Activated T-cell treated with anti-CD3 and anti-CD28 coated beads for 1 hour (primary cell): ENCODE measurements around the gene SP140.
"Not testable (repeated sequence)": the region's sequence is repeated elsewhere in the genome, so short reads cannot be mapped to it uniquely, and the experiment has no call there.

Source experiments
- DNase-seq: peaks from one replicate; pipeline ENCODE4 v3.0.0-alpha.2; 2020; ENCODE audit warnings: low read depth

SP140 gene

GRCh38 chr2:230226051-230226551 lies 565 bp downstream of the SP140 start:
- no peak for DNase-seq

GRCh38 chr2:230227216-230227615 lies 1.7 kb downstream of the SP140 start:
- no peak for DNase-seq

- no peak for DNase-seq
Observed at GRCh38 chr2:230230087-230230486, 4.6 kb downstream of the SP140 start.

GRCh38 chr2:230230496-230231200 lies 5.1 kb downstream of the SP140 start:
- no peak for DNase-seq

GRCh38 chr2:230231251-230231650 lies 5.7 kb downstream of the SP140 start:
- no peak for DNase-seq

- DNase-seq = no peak
Observed at GRCh38 chr2:230234122-230234722, 8.7 kb downstream of the SP140 start.

GRCh38 chr2:230234845-230235244 lies 9.3 kb downstream of the SP140 start:
- DNase-seq = no peak

GRCh38 chr2:230244211-230244610 lies 18.7 kb downstream of the SP140 start:
- DNase-seq = no peak

- DNase-seq = no peak
Observed at GRCh38 chr2:230246206-230246605, 20.7 kb downstream of the SP140 start.

- DNase-seq = no peak
Observed at GRCh38 chr2:230250231-230250630, 24.7 kb downstream of the SP140 start.

GRCh38 chr2:230254152-230254881 lies 28.8 kb downstream of the SP140 start:
- no peak for DNase-seq

GRCh38 chr2:230256733-230257332 lies 31.3 kb downstream of the SP140 start:
- no peak for DNase-seq

GRCh38 chr2:230258483-230258882 lies 32.9 kb downstream of the SP140 start:
- DNase-seq = no peak

- no peak for DNase-seq
Observed at GRCh38 chr2:230262246-230262645, 36.7 kb downstream of the SP140 start.

GRCh38 chr2:230264945-230265344 lies 39.4 kb downstream of the SP140 start:
- DNase-seq = not testable (repeated sequence)

- no peak for DNase-seq
Observed at GRCh38 chr2:230266638-230267037, 41.1 kb downstream of the SP140 start.

- no peak for DNase-seq
Observed at GRCh38 chr2:230267059-230267458, 41.5 kb downstream of the SP140 start.

- DNase-seq = no peak
Observed at GRCh38 chr2:230267556-230267955, 42.0 kb downstream of the SP140 start.

GRCh38 chr2:230268606-230269243 lies 43.2 kb downstream of the SP140 start:
- DNase-seq = no peak

GRCh38 chr2:230269715-230270114 lies 44.2 kb downstream of the SP140 start:
- DNase-seq = no peak

GRCh38 chr2:230282936-230283335 lies 57.4 kb downstream of the SP140 start:
- DNase-seq = no peak

- DNase-seq = no peak
Observed at GRCh38 chr2:230286048-230286447, 60.5 kb downstream of the SP140 start.
